Colonic mucosa (tissue), 4 donors: ENCODE data around the gene ADM2. TPM values are rescaled to one million over a fixed set of nuclear protein-coding genes. Genes with fewer than 3 reads are reported as not detected.

Source experiments
- DNase-seq: peaks from one replicate; pipeline ENCODE4 v3.0.0-alpha.2; 2020
- H3K27ac ChIP-seq: fragments of 200-600 bp; one replicate; pipeline ENCODE4 v1.8.0; 2021
- H3K27me3 ChIP-seq: fragments of 200-600 bp; one replicate; pipeline ENCODE4 v1.8.0; 2021
- H3K36me3 ChIP-seq: fragments of 200-600 bp; one replicate; pipeline ENCODE4 v1.8.0; 2021
- H3K4me1 ChIP-seq: fragments of 200-600 bp; one replicate; pipeline ENCODE4 v1.8.0; 2021; ENCODE audit warnings: mild to moderate bottlenecking
- H3K4me3 ChIP-seq: fragments of 200-600 bp; one replicate; pipeline ENCODE4 v1.8.0; 2021
- H3K9ac ChIP-seq, 2 donors: one replicate each; pipeline ENCODE4 v1.7.0; 2013; ENCODE audit warnings: control low read depth in 2 of 2, low read depth in 2 of 2, low read length in 2 of 2
- H3K9me3 ChIP-seq: fragments of 200-600 bp; one replicate; pipeline ENCODE4 v1.8.0; 2021
- intact Hi-C: fragments of 100-400 bp; cut with DNase I; formaldehyde crosslinking; loops from one replicate; pipeline ENCODE4 v1.14.1; 2022
- total RNA-seq, 2 donors: library from RNA; stranded (reverse); fragmentation: NEBNext Ultra II Directional in 1 of 2; extraction: Animal tissue kit (Norgen Biotek cat#: 25700) in 1 of 2; gene quantifications; one replicate each; pipeline ENCODE4 v1.2.1, GENCODE V29; 2021
- TF ChIP-seq, protein P1 (sequence below): fragments of 200-600 bp; IDR thresholded peaks from one replicate; pipeline ENCODE4 v1.8.0; 2022; ENCODE audit warnings: antibody characterized with exemption, mild to moderate bottlenecking
- donor health status: healthy.
- donor health status: DM: no; HTN: no; CAD: no.
- donor health status: DM: no; HTN: no; CAD: no.

ADM2 gene
- total RNA-seq, 2 donors from 2014 or later, result 4.4 to 5.1 TPM

DNA sequence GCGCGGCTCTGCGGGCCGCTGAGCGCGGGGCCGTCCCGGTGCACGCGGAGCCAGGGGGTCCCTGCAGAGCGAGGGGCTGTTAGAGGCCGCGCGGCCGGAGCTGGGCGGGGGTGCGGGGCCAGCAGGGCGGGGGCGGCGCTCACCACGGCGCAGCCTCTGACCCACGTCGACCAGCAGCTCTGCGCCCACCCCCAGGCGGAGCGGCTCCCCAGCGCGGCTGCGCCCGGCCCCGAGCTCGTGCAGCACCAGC, 44.4 kb downstream of the ADM2 start:
- TF ChIP-seq, protein P1, sequence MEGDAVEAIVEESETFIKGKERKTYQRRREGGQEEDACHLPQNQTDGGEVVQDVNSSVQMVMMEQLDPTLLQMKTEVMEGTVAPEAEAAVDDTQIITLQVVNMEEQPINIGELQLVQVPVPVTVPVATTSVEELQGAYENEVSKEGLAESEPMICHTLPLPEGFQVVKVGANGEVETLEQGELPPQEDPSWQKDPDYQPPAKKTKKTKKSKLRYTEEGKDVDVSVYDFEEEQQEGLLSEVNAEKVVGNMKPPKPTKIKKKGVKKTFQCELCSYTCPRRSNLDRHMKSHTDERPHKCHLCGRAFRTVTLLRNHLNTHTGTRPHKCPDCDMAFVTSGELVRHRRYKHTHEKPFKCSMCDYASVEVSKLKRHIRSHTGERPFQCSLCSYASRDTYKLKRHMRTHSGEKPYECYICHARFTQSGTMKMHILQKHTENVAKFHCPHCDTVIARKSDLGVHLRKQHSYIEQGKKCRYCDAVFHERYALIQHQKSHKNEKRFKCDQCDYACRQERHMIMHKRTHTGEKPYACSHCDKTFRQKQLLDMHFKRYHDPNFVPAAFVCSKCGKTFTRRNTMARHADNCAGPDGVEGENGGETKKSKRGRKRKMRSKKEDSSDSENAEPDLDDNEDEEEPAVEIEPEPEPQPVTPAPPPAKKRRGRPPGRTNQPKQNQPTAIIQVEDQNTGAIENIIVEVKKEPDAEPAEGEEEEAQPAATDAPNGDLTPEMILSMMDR, result no peak
- Histone ChIP-seq H3K36me3 (peaks cover 10% of the 10 kb centered on the region), H3K9me3 (no peaks in the 10 kb centered on the region), H3K9ac (peak overlapping the region; percentile 86), H3K4me1 (peaks cover 16% of the 10 kb centered on the region), H3K27ac (peak overlapping the region; percentile 100), H3K4me3 (peak overlapping the region; percentile 85), H3K27me3 (no peaks in the 10 kb centered on the region)
- intact Hi-C loops, result no loop called here
- DNase-seq, result no peak

- H3K27ac ChIP-seq, result peak overlapping the region; percentile 100
- H3K4me1 ChIP-seq, result peaks cover 16% of the 10 kb centered on the region
- no peaks in the 10 kb centered on the region for H3K9me3 ChIP-seq
- peak overlapping the region; percentile 86 for H3K9ac ChIP-seq
- H3K27me3 ChIP-seq, result no peaks in the 10 kb centered on the region
- TF ChIP-seq, protein P1, result peak; percentile 44
- H3K36me3 ChIP-seq, result peaks cover 10% of the 10 kb centered on the region
- peak overlapping the region; percentile 85 for H3K4me3 ChIP-seq
- intact Hi-C loops, result no loop called here
- DNase-seq, result peak; percentile 86
Measured at GRCh38 chr22:50526108-50526833, 44.9 kb downstream of the ADM2 start.

- H3K4me1 ChIP-seq, result peaks cover 16% of the 10 kb centered on the region
- TF ChIP-seq, protein P1, result no peak
Measured at GRCh38 chr22:50526834-50527801, 45.8 kb downstream of the ADM2 start.

GRCh38 chr22:50527921-50528681, 46.8 kb downstream of the ADM2 start:
- intact Hi-C loops, result no loop called here
- DNase-seq, result no peak
- Histone ChIP-seq H3K36me3 (peaks cover 6% of the 10 kb centered on the region), H3K27ac (peak overlapping the region; percentile 100), H3K9ac (no peak overlapping the region), H3K9me3 (no peaks in the 10 kb centered on the region), H3K4me1 (peaks cover 16% of the 10 kb centered on the region), H3K27me3 (no peaks in the 10 kb centered on the region), H3K4me3 (peak overlapping the region; percentile 55)
- TF ChIP-seq, protein P1, result no peak

More at GRCh38 chr22:50526834-50527801, 45.8 kb downstream of the ADM2 start:
- Histone ChIP-seq H3K36me3 (peaks cover 10% of the 10 kb centered on the region), H3K4me3 (peak overlapping the region; percentile 85), H3K27me3 (no peaks in the 10 kb centered on the region), H3K9ac (peak overlapping the region; percentile 86), H3K9me3 (no peaks in the 10 kb centered on the region), H3K27ac (peak overlapping the region; percentile 100)
- intact Hi-C loops, result no loop called here
- peak; percentile 68 for DNase-seq
